NCI-H2029 treated with DMSO at 0.1 percent for 48 hours (cell line): ENCODE data around the gene OR51S1.
"Not testable (repeated sequence)": the region's sequence is repeated elsewhere in the genome, so short reads cannot be mapped to it uniquely, and the experiment has no call there.

Experiments
- DNase-seq: peaks from one replicate; lab custom pipeline; 2025; lab: John Stamatoyannopoulos, UW

Gene OR51S1

DNA sequence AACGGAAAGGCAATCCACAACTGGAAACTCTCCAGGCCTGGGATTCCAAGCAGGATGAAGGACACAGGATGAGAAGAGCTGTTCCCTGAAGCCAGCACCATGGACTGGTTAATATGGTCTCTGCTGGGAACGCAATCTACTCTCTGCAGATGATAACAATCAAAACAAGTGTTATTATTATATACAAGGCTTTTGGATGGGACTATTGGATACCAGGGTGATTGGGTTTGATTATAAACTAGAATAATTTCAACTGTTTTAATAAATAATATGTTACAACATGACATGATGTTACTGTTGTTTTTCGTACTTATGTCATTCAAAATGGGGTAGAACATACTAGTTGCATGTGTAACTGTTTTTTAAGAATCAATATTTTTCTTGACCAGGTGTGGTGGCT, 44.7 kb downstream of the OR51S1 start, which contains the start of gene OR52R1:
TSS of gene OR52R1 (minus strand) at position 101 of the 400 bp plus-strand sequence. CDS start at position 101, 0 bp downstream.
- no peak for DNase-seq

DNA sequence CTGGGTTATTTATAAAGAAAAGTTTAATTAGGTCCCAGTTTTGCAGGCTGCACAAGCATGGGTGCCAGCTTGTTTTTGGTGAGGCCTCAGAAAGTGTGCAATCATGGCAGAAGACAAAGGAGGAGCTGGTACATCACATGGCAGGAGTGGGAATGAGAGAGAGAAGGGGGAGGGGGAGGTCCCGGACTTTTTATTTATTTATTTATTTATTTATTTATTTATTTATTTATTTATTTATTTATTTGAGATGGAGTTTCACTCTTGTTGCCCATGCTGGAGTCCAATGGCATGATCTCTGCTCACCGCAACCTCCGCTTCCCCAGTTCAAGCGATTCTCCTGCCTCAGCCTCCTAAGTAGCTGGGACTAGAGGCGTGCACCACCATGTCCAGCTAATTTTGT, 47.7 kb downstream of the OR51S1 start:
- not testable (repeated sequence) for DNase-seq

- DNase-seq = no peak
Observed at GRCh38 chr11:4798427-4799183, 50.4 kb downstream of the OR51S1 start.
